ENCODE data around the gene COL20A1. TPM values are rescaled to one million over a fixed set of nuclear protein-coding genes. Genes with fewer than 3 reads are reported as not detected.
"Not testable (repeated sequence)": the region's sequence is repeated elsewhere in the genome, so short reads cannot be mapped to it uniquely, and the experiment has no call there.

The COL20A1 gene
- total RNA-seq, 4 donors from 2014 or later: 0.20 to 0.44 TPM; not detected in 2

GRCh38 chr20:63247671-63248228 lies 45.2 kb upstream of the COL20A1 start:
- WGBS, 2 donors: 77 to 82% methylated on average over 6 to 11 of the region's 24 CpGs
- H3K4me3 ChIP-seq: no peak overlapping the region
- no peaks in the 10 kb centered on the region for H3K9me3 ChIP-seq
- H3K4me1 ChIP-seq: peaks cover 0 to 15% (median 0%) of the 10 kb centered on the region in 4 donors
- no peak overlapping the region for H3K27ac ChIP-seq
- no peak for DNase-seq (ENCODE audit: low spot score in 2 of 2)
- TF ChIP-seq POLR2A (IDR thresholded peaks at IDR 0.05) (no peak), CTCF (IDR thresholded peaks at IDR 0.05) (no peak), EP300 (IDR thresholded peaks at IDR 0.05) (no peak)
- H3K27me3 ChIP-seq: peaks cover 0 to 49% of the 10 kb centered on the region in 2 donors
- H3K36me3 ChIP-seq: no peaks in the 10 kb centered on the region

- peaks cover 0 to 28% (median 8%) of the 10 kb centered on the region in 4 donors for H3K4me1 ChIP-seq
- H3K27ac ChIP-seq: no peak overlapping the region
- H3K9me3 ChIP-seq: no peaks in the 10 kb centered on the region
- no peak for TF ChIP-seq EP300 (IDR thresholded peaks at IDR 0.05)
- no peak for TF ChIP-seq CTCF (IDR thresholded peaks at IDR 0.05)
- DNase-seq (ENCODE audit: low spot score in 2 of 2): no peak
- peaks cover 0 to 60% of the 10 kb centered on the region in 2 donors for H3K27me3 ChIP-seq
- no peak overlapping the region for H3K4me3 ChIP-seq
- 71 to 74% methylated on average over 18 to 20 of the region's 25 CpGs for WGBS, 2 donors
- H3K36me3 ChIP-seq: no peaks in the 10 kb centered on the region
Measured at GRCh38 chr20:63248835-63249591, 44.0 kb upstream of the COL20A1 start.

GRCh38 chr20:63249891-63250290 lies 43.1 kb upstream of the COL20A1 start:
- H3K27me3 ChIP-seq: peaks cover 0 to 69% of the 10 kb centered on the region in 2 donors
- H3K27ac ChIP-seq: no peak overlapping the region
- no peak for DNase-seq (ENCODE audit: low spot score in 2 of 2)
- no peak overlapping the region for H3K4me3 ChIP-seq
- no peaks in the 10 kb centered on the region for H3K9me3 ChIP-seq
- 94 to 96% methylated on average over 13 to 15 of the region's 15 CpGs for WGBS, 2 donors
- TF ChIP-seq EP300 (IDR thresholded peaks at IDR 0.05): no peak
- no peak for TF ChIP-seq POLR2A (IDR thresholded peaks at IDR 0.05)
- no peak for TF ChIP-seq CTCF (IDR thresholded peaks at IDR 0.05)
- peaks cover 0 to 37% (median 8%) of the 10 kb centered on the region in 4 donors for H3K4me1 ChIP-seq
- no peaks in the 10 kb centered on the region for H3K36me3 ChIP-seq

- H3K27me3 ChIP-seq: peaks cover 0 to 83% of the 10 kb centered on the region in 2 donors
Measured at GRCh38 chr20:63251350-63251749, 41.6 kb upstream of the COL20A1 start.

GRCh38 chr20:63252284-63252711 lies 40.7 kb upstream of the COL20A1 start:
- Histone ChIP-seq H3K27me3 (peaks cover 0 to 89% of the 10 kb centered on the region in 2 donors), H3K36me3 (no peaks in the 10 kb centered on the region), H3K4me1 (peaks cover 0 to 33% (median 8%) of the 10 kb centered on the region in 4 donors), H3K27ac (peak overlapping the region in 1 of 4 donors; percentile 37), H3K9me3 (no peaks in the 10 kb centered on the region), H3K4me3 (no peak overlapping the region)
- DNase-seq (ENCODE audit: low spot score in 2 of 2): no peak
- TF ChIP-seq POLR2A (IDR thresholded peaks at IDR 0.05): no peak
- no peak for TF ChIP-seq EP300 (IDR thresholded peaks at IDR 0.05)
- no peak for TF ChIP-seq CTCF (IDR thresholded peaks at IDR 0.05)
- 52 to 55% methylated on average over 7 to 8 of the region's 8 CpGs for WGBS, 2 donors

More at GRCh38 chr20:63251350-63251749, 41.6 kb upstream of the COL20A1 start:
- not testable (repeated sequence) for H3K36me3 ChIP-seq; H3K9me3 ChIP-seq; H3K4me3 ChIP-seq; H3K27ac ChIP-seq; DNase-seq (ENCODE audit: low spot score in 2 of 2)
- peaks cover 0 to 38% (median 8%) of the 10 kb centered on the region in 4 donors for H3K4me1 ChIP-seq
- WGBS, 2 donors: 44% methylated on average over 14 of the region's 14 CpGs

Data from tibial nerve (tissue), 4 donors.